Heart left ventricle (tissue), 16 donors: ENCODE data around the gene BRD9. TPM values are rescaled to one million over a fixed set of nuclear protein-coding genes. Genes with fewer than 3 reads are reported as not detected.
"Not testable (repeated sequence)": the region's sequence is repeated elsewhere in the genome, so short reads cannot be mapped to it uniquely, and the experiment has no call there.

ENCODE experiments used
- ATAC-seq, 4 donors: fragments of 200-7000 bp; cut with Tn5 transposase; one replicate each; pipeline ENCODE4 v1.9.1; 2020 to 2022; ENCODE audit warnings: moderate library complexity in 4 of 4, mild to moderate bottlenecking in 3 of 4, moderate number of reproducible peaks in 1 of 4
- DNase-seq, 5 donors: peaks; one replicate each; pipeline ENCODE4 v3.0.0-alpha.2; 2020
- H3K27ac ChIP-seq, 12 donors: fragments of 200-600 bp; sonication (generic) in 4 of 12; one replicate each; pipeline versions ENCODE4 v1.5.0 to v1.8.0; 2016 to 2022; ENCODE audit warnings: mild to moderate bottlenecking in 2 of 12
- H3K27me3 ChIP-seq, 9 donors: fragments of 200-600 bp; sonication (generic) in 2 of 9; one replicate each; pipeline versions ENCODE4 v1.5.1 to v1.8.0; 2016 to 2022; ENCODE audit warnings: mild to moderate bottlenecking in 3 of 9
- H3K36me3 ChIP-seq, 9 donors: fragments of 200-600 bp; sonication (generic) in 2 of 9; one replicate each; pipeline versions ENCODE4 v1.5.0 to v1.8.0; 2018 to 2022; ENCODE audit warnings: mild to moderate bottlenecking in 2 of 9
- H3K4me1 ChIP-seq, 12 donors: fragments of 200-600 bp; sonication (generic) in 4 of 12; one replicate each; pipeline versions ENCODE4 v1.5.0 to v1.8.0; 2016 to 2022; ENCODE audit warnings: mild to moderate bottlenecking in 3 of 12
- H3K4me3 ChIP-seq, 12 donors: fragments of 200-600 bp; sonication (generic) in 4 of 12; one replicate each; pipeline versions ENCODE4 v1.5.0 to v1.8.0; 2017 to 2022; ENCODE audit warnings: mild to moderate bottlenecking in 9 of 12, moderate library complexity in 4 of 12
- H3K9me3 ChIP-seq, 12 donors: fragments of 200-600 bp; sonication (generic) in 4 of 12; one replicate each; pipeline versions ENCODE4 v1.5.0 to v1.8.0; 2016 to 2022; ENCODE audit warnings: mild to moderate bottlenecking in 1 of 12
- CTCF ChIP-seq, 12 donors: fragments of 200-600 bp; sonication (generic) in 4 of 12; IDR thresholded peaks; one replicate each; pipeline versions ENCODE4 v1.5.0 to v1.8.0; 2018 to 2022; ENCODE audit warnings: antibody characterized with exemption in 12 of 12, mild to moderate bottlenecking in 5 of 12
- POLR2A ChIP-seq, 2 donors: fragments of 450-650 bp; IDR thresholded peaks; one replicate each; pipeline ENCODE4 v1.6.1; 2017; ENCODE audit warnings: antibody characterized with exemption in 2 of 2, mild to moderate bottlenecking in 2 of 2, moderate library complexity in 2 of 2
- WGBS, 4 donors: extraction: QIAGEN DNeasy Blood & Tissue Kit in 2 of 4; methylation state at CpG; one replicate each; pipeline versions ENCODE4 v1.1.5 to v1.1.7; 2013 to 2018; 5-methylcytosine and 5-hydroxymethylcytosine counted together
- intact Hi-C, 10 donors: fragments of 100-400 bp; cut with DNase I; formaldehyde crosslinking; loops; one replicate each; pipeline versions ENCODE4 v1.11.1 to v1.14.2; 2022
- long read RNA-seq, 3 donors: library from polyadenylated mRNA; unstranded; transcript quantifications; one replicate each; pipeline ENCODE4 v2.0.0, GENCODE V29; 2020 to 2021
- polyA plus RNA-seq, 2 donors: library from polyadenylated mRNA; stranded (reverse); fragments of 200-250 nt; gene quantifications; one replicate each; pipeline ENCODE4 v1.2.3, GENCODE V29; 2013
- total RNA-seq, 9 donors: library from RNA; depleted of rRNA in 2 of 9; stranded (reverse); fragments of >200 nt in 2 of 9; fragmentation: NEBNext Ultra II Directional in 3 of 9; extraction: Animal tissue kit (Norgen Biotek cat#: 25700) in 3 of 9; gene quantifications; one replicate each; pipeline versions ENCODE4 v1.1.0 to v1.2.4, GENCODE V29; 2016 to 2023
- donor health status: ischemic (EF 13 %, LVEDD 7.1; RV severe dilation, severe dysfunction).
- donor health status: healthy with polysubstance abuse.
- donor health status: DM: no; HTN: yes; CAD: no.
- donor health status: DM: no; HTN: no; CAD: no.
- donor health status: ischemic (EF 25% LVEDD 6.9; RV normal size, moderate dysfunction).
- donor health status: ischemic (EF 25% LVEDD 5.7; RV mildly dilated, moderate dysfunction).
- donor health status: healthy.
- donor health status: DM: yes; HTN: yes; CAD: no.
- donor health status: ischemic (EF 35%, LVEDD 5.7; RV mildly dilated, moderate dysfunction).
- donor health status: nonischemic (EF 11% LVEDD 7.7; RV severe dilation, severe dysfunction).
- donor health status: DM: yes; HTN: yes; CAD: no.
- donor health status: PGD.
- donor health status: ischemic (EF 29% LVEDD 5.4; RV normal size, mild dysfunction).
- donor health status: nonischemic (EF 23%, LVEDD 6.1; RV moderate dilation, normal function).

BRD9 gene
- total RNA-seq (10 to 100 TPM; 17.9 to 32.1 (median 23.9) TPM), polyA plus RNA-seq (10 to 100 TPM; 17.5 to 19.5 TPM)
- long read RNA-seq, donor 1, transcript BRD9-202 (16 exons, 2,156 nt) = major isoform, 7 of 25 reads
- long read RNA-seq, donor 1, partial matches to known transcripts = 4 of 25 reads
- long read RNA-seq, donor 1, other reads (novel, unspliced or antisense) = 14 of 25 reads
- long read RNA-seq, donor 2, partial matches to known transcripts = 1 of 6 reads
- long read RNA-seq, donor 2, other reads (novel, unspliced or antisense) = 4 of 6 reads
- long read RNA-seq, donor 3, transcript BRD9-202 (16 exons, 2,156 nt) = major isoform, 18 of 33 reads
- long read RNA-seq, donor 3, partial matches to known transcripts = 1 of 33 reads
- long read RNA-seq, donor 3, other reads (novel, unspliced or antisense) = 14 of 33 reads

GRCh38 chr5:892394-893136 is at the start of gene BRD9, which contains the start of gene TRIP13:
TSS of gene BRD9 (minus strand) at chr5:892801. CDS start at chr5:892657, 144 bp downstream.
TSS of gene TRIP13 (plus strand) at chr5:892884. CDS start at chr5:892999, 115 bp downstream.
- peak within 1 kb of the TSS; percentile 48 to 99 (median 84) for H3K4me3 ChIP-seq
- peaks cover 0 to 24% (median 14%) of the 10 kb centered on the region in 12 donors for H3K4me1 ChIP-seq
- H3K27ac ChIP-seq = peak within 1 kb of the TSS; percentile 66 to 97 (median 91)
- intact Hi-C loops = loop anchor here in 1 of 10 donors (5.0 kb wide), 1 partner anchor 115 kb away; no protein-coding TSS in a partner anchor
- peak; percentile 69 to 98 (median 96) for ATAC-seq
- TF ChIP-seq POLR2A (IDR thresholded peaks at IDR 0.05) (peak in 1 of 2 donors; percentile 64), CTCF (IDR thresholded peaks at IDR 0.05) (peak in 6 of 12 donors; percentile 9 to 27 (median 20))
- peaks cover 0 to 40% (median 37%) of the 10 kb centered on the region in 9 donors for H3K36me3 ChIP-seq
- DNase-seq = peak; percentile 84 to 92 (median 87)
- WGBS, 4 donors = 0 to 1% (median 0%) methylated on average over 53 to 91 of the region's 91 CpGs; no CpG with 5 or more reads in 1 of the 4 donors
- H3K27me3 ChIP-seq = no peaks in the 10 kb centered on the region
- H3K9me3 ChIP-seq = no peaks in the 10 kb centered on the region

- intact Hi-C loops, H3K4me3 ChIP-seq, H3K9me3 ChIP-seq, H3K4me1 ChIP-seq, H3K27ac ChIP-seq, ATAC-seq, H3K36me3 ChIP-seq, DNase-seq: not testable (repeated sequence)
- WGBS, 4 donors = 79 to 88% (median 86%) methylated on average over 2 of the region's 2 CpGs
- H3K27me3 ChIP-seq = peaks cover 0 to 18% (median 7%) of the 10 kb centered on the region in 9 donors
Measured at GRCh38 chr5:940741-941140, 48.1 kb upstream of the BRD9 start.

- ATAC-seq = no peak
- TF ChIP-seq POLR2A (IDR thresholded peaks at IDR 0.05) = no peak
Measured at GRCh38 chr5:939368-939767, 46.8 kb upstream of the BRD9 start.

DNA sequence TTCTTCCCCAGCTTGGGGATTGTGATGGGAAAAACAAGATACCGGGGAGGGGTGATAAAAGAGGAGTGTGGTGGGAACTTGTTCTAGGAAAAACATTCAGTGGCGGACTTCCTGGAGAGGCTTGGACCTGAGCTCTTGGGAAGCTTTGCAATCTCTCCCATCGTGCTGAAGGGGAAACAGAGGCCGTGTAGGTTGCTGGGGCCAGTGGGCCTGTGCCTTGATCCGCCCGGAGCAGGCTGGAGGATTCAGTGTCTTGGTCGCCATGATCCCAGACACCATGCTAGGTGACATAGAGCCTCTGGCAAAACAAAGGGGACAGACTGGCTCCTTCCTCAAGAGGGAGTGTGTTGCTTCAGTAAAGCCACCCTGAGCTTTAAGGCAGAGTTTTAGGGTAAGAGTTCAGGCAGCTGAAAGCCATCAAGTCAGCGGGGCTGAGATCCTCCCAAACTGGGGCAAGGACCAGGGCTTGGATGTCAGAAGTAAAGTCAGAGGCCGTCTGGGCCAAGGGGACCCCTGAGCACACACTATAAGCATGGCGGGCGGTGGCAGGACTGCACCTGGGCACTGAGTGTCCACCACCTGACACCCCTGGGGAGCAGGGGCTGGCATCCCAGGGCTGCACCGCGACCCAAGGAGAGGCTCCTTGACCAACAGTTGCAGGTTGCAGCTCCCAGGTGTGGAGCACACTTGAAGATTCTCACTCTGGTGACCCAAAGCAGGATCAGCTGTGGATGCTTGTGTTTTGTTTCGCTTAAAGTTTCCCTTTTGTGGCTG is 44.7 kb upstream of the BRD9 start:
- Histone ChIP-seq H3K36me3 (no peaks in the 10 kb centered on the region), H3K4me3 (no peak overlapping the region), H3K9me3 (no peaks in the 10 kb centered on the region), H3K27ac (no peak overlapping the region), H3K27me3 (peaks cover 0 to 3% (median 0%) of the 10 kb centered on the region in 9 donors), H3K4me1 (no peaks in the 10 kb centered on the region)
- intact Hi-C loops = loop anchor here in 4 of 10 donors (5.0 to 10.0 kb wide), 3 partner anchors 105 to 707 kb away; no protein-coding TSS in a partner anchor
- ATAC-seq (no peak), DNase-seq (no peak)
- 79 to 82% (median 82%) methylated on average over 14 of the region's 14 CpGs for WGBS, 4 donors
- TF ChIP-seq CTCF (IDR thresholded peaks at IDR 0.05) (no peak), POLR2A (IDR thresholded peaks at IDR 0.05) (no peak)

More at GRCh38 chr5:939368-939767, 46.8 kb upstream of the BRD9 start:
- DNase-seq = no peak
- Histone ChIP-seq H3K9me3 (no peaks in the 10 kb centered on the region), H3K36me3 (no peaks in the 10 kb centered on the region), H3K27ac (no peak overlapping the region), H3K27me3 (peaks cover 0 to 11% (median 2%) of the 10 kb centered on the region in 9 donors), H3K4me3 (no peak overlapping the region), H3K4me1 (no peaks in the 10 kb centered on the region)
- 78 to 90% (median 84%) methylated on average over 7 of the region's 7 CpGs for WGBS, 4 donors
- intact Hi-C loops = loop anchor here in 4 of 10 donors (5.0 to 10.0 kb wide), 3 partner anchors 103 to 705 kb away; no protein-coding TSS in a partner anchor
